Measurements from ENCODE around the gene KDM7A. TPM values are rescaled to one million over a fixed set of nuclear protein-coding genes. Genes with fewer than 3 reads are reported as not detected.

Gene KDM7A
- total and polyA plus RNA-seq, 2 of the 8 experiments (the other 6 are each of a cell fraction or from before 2014, with no cell fraction given) = 2.2 to 12.5 TPM

Small RNA genes within 50 kb of the gene (small RNA-seq; reads per million reads assigned to genes)
- not detected for gene RF00019 (ENCODE audit: insufficient read depth)
- gene RNU6-797P (ENCODE audit: insufficient read depth) = not detected

Other genes starting within 250 kb of the KDM7A start
- gene PARP12, start 114.0 kb downstream of the KDM7A start, total RNA-seq (2021; fragmentation: NEBNext Ultra II Directional; extraction: Animal tissue kit (Norgen Biotek cat#: 25700)) = 9.0 and 10.6 TPM in 2 replicates
- 19.4 and 21.5 TPM in 2 replicates for gene PARP12, start 114.0 kb downstream of the KDM7A start, polyA plus RNA-seq (2011; rRNA removed)
- gene SLC37A3, start 221.5 kb upstream of the KDM7A start, total RNA-seq (2021; fragmentation: NEBNext Ultra II Directional; extraction: Animal tissue kit (Norgen Biotek cat#: 25700)) = 47.3 and 58.2 TPM in 2 replicates
- 71.0 and 74.1 TPM in 2 replicates for gene SLC37A3, start 221.5 kb upstream of the KDM7A start, polyA plus RNA-seq (2011; rRNA removed)
- 9.8 TPM in 2 replicates for gene RAB19, start 227.1 kb upstream of the KDM7A start, total RNA-seq (2021; fragmentation: NEBNext Ultra II Directional; extraction: Animal tissue kit (Norgen Biotek cat#: 25700))
- 9.8 and 11.0 TPM in 2 replicates for gene RAB19, start 227.1 kb upstream of the KDM7A start, polyA plus RNA-seq (2011; rRNA removed)